ENCODE data around the gene OLFML2B. TPM values are rescaled to one million over a fixed set of nuclear protein-coding genes. Genes with fewer than 3 reads are reported as not detected.

The OLFML2B gene
- total RNA-seq, 2 donors from 2014 or later, result 32.2 to 46.6 TPM

DNA sequence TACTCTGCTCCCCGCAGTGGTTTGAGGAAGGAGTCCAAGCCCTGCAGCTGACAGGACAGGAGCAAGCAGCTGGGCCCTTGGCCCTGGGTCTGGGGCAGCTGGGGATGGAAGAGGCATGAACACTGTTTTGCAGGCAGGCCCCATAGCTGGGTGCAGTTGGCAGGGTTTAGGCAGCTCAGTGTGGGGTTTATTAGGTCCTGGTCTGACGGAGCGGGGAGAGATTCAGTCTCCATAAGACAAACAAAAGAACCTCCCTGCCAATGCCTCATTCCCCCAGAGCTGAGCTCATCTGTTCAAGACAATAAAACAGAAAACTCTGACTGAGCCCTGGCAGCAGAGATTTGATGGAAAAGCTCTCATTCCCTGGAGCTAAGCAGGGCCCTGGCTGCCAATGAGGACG lies 37.3 kb downstream of the OLFML2B start:
- no peak overlapping the region for H3K4me3 ChIP-seq
- no peak for ATAC-seq (ENCODE audit: insufficient number of reproducible peaks, low FRiP score, low read depth)
- no peak for DNase-seq (ENCODE audit: low spot score)
- H3K4me1 ChIP-seq (ENCODE audit: control insufficient read depth in 1 of 2, low read depth in 2 of 2), result peaks cover 0 to 11% of the 10 kb centered on the region in 2 donors
- peaks cover 11% of the 10 kb centered on the region for H3K36me3 ChIP-seq
- peaks cover 4% of the 10 kb centered on the region for H3K9me3 ChIP-seq
- H3K27me3 ChIP-seq (replicated peaks; ENCODE audit: insufficient read depth), result no peaks in the 10 kb centered on the region
- no peak for TF ChIP-seq CTCF (IDR thresholded peaks at IDR 0.05)
- H3K27ac ChIP-seq, result no peak overlapping the region

DNA sequence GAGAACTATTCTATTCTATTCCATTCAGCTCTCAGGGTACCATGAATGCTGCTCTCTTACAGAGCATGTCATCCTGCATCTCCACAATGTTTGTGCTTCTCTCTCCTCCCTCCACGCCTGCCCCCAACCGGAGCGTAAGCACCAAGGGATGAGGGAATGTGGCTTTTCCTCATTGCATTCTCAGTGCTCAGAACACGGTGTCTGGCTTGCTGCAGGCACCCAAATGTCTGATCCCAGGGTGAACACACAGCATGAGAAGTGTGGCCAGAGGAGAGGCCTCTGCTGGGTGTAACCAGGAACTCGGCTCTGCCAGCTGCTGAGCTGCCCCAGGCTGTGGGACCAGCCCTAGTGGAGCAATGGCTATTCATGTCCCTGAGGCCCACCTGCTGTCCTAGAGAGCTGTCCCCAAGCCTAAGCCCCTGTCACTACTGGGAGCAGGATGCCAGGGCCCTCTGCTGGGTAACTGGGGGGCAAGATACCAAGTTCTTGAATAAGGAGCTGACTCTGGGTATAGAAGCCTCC lies 38.3 kb downstream of the OLFML2B start:
- H3K4me3 ChIP-seq, result no peak overlapping the region
- ATAC-seq (ENCODE audit: insufficient number of reproducible peaks, low FRiP score, low read depth) (no peak), DNase-seq (ENCODE audit: low spot score) (no peak)
- TF ChIP-seq CTCF (IDR thresholded peaks at IDR 0.05), result no peak
- no peak overlapping the region for H3K27ac ChIP-seq
- H3K36me3 ChIP-seq, result peaks cover 11% of the 10 kb centered on the region
- peaks cover 0 to 11% of the 10 kb centered on the region in 2 donors for H3K4me1 ChIP-seq (ENCODE audit: control insufficient read depth in 1 of 2, low read depth in 2 of 2)
- H3K27me3 ChIP-seq (replicated peaks; ENCODE audit: insufficient read depth), result no peaks in the 10 kb centered on the region
- H3K9me3 ChIP-seq, result peaks cover 4% of the 10 kb centered on the region

DNA sequence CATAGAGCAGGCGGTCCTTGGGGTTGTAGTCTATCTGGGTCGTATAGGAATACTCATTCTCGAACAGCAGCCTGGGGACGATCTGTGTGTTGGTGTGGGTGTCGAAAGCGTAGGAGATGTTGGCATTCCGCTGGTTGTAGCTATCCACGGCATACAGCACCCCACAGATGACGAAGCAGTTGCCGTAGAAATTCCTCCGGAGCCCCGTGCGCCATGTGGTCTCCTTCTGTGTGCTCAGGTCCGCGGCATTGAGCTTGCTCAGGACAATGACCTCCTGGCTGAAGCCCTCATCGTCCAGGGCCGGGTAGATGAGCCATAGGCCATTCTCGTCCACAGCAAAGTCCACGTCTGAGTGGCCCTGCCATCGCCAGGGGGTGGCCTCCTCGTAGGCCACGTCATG lies 39.9 kb downstream of the OLFML2B start:
- peaks cover 4% of the 10 kb centered on the region for H3K9me3 ChIP-seq
- H3K4me1 ChIP-seq (ENCODE audit: control insufficient read depth in 1 of 2, low read depth in 2 of 2), result peaks cover 0 to 11% of the 10 kb centered on the region in 2 donors
- ATAC-seq (ENCODE audit: insufficient number of reproducible peaks, low FRiP score, low read depth) (no peak), DNase-seq (ENCODE audit: low spot score) (no peak)
- H3K27ac ChIP-seq, result no peak overlapping the region
- no peak overlapping the region for H3K4me3 ChIP-seq
- TF ChIP-seq CTCF (IDR thresholded peaks at IDR 0.05), result no peak
- no peaks in the 10 kb centered on the region for H3K27me3 ChIP-seq (replicated peaks; ENCODE audit: insufficient read depth)
- peaks cover 11% of the 10 kb centered on the region for H3K36me3 ChIP-seq

DNA sequence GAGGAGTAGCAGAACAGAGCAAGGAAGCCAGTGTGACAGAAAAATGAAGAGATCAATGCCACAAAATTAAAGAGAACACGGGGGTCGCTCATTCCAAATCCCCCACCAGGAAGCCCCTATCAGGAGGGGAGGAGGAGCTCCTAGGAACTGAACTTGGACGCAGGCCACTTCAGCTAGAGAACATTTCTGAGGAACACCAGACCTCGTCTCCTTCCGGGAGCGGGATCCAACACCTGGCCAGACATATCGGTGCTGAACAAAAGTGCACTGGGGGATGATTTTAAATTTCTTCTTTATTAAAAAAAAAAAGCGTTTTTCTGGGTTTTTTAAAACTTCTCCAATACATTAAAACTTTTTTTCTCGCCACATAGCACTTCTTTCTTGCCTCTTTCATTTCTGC lies 40.8 kb downstream of the OLFML2B start:
- Histone ChIP-seq H3K27ac (no peak overlapping the region), H3K4me3 (no peak overlapping the region)
- no peak for TF ChIP-seq CTCF (IDR thresholded peaks at IDR 0.05)

DNA sequence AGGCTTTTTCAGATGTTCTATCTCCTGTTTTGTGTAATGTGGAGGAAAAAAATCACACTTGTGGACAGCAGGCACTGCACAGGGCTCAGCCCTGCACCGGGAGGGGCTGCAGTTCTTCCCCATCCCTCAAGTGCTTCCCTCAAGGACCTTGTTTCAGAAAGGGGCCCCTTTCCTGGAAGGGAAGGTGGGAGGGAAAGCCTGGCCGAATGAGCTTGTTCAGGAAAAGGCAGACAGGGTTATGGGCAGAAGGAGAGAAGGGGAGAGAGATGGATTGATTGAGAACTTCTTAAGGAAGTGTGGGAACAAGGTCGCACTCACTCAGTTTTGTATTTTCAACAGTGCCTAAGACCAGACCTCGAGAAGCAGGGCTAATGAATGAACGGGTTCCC lies 41.2 kb downstream of the OLFML2B start:
- ATAC-seq (ENCODE audit: insufficient number of reproducible peaks, low FRiP score, low read depth), result no peak
- no peak overlapping the region for H3K27ac ChIP-seq
- H3K36me3 ChIP-seq, result peaks cover 11% of the 10 kb centered on the region
- H3K4me1 ChIP-seq (ENCODE audit: control insufficient read depth in 1 of 2, low read depth in 2 of 2), result peaks cover 0 to 11% of the 10 kb centered on the region in 2 donors
- TF ChIP-seq CTCF (IDR thresholded peaks at IDR 0.05), result no peak
- no peaks in the 10 kb centered on the region for H3K27me3 ChIP-seq (replicated peaks; ENCODE audit: insufficient read depth)
- H3K4me3 ChIP-seq, result no peak overlapping the region
- no peak for DNase-seq (ENCODE audit: low spot score)
- H3K9me3 ChIP-seq, result peaks cover 3% of the 10 kb centered on the region

More for the DNA sequence above, 40.8 kb downstream of the OLFML2B start:
- H3K4me1 ChIP-seq (ENCODE audit: control insufficient read depth in 1 of 2, low read depth in 2 of 2), result peaks cover 0 to 11% of the 10 kb centered on the region in 2 donors
- DNase-seq (ENCODE audit: low spot score), result no peak
- no peak for ATAC-seq (ENCODE audit: insufficient number of reproducible peaks, low FRiP score, low read depth)
- H3K27me3 ChIP-seq (replicated peaks; ENCODE audit: insufficient read depth), result no peaks in the 10 kb centered on the region
- peaks cover 4% of the 10 kb centered on the region for H3K9me3 ChIP-seq
- peaks cover 11% of the 10 kb centered on the region for H3K36me3 ChIP-seq
